Measurements from ENCODE around the gene NPIPB6.
"Not testable (repeated sequence)": the region's sequence is repeated elsewhere in the genome, so short reads cannot be mapped to it uniquely, and the experiment has no call there.

- not testable (repeated sequence) for TF ChIP-seq CTCF (tag by site-specific recombination; IDR thresholded peaks at IDR 0.05); ZNF518A (tag by site-specific recombination; conservative IDR thresholded peaks at IDR 0.05; ENCODE audit: low read depth); ZBTB20 (tag by site-specific recombination; IDR thresholded peaks at IDR 0.05); ZNF621 (tag by site-specific recombination; IDR thresholded peaks at IDR 0.05); SETDB1 (IDR thresholded peaks at IDR 0.05; ENCODE audit: insufficient read length, low read length); ZNF174 (tag by site-specific recombination; IDR thresholded peaks at IDR 0.05); ZNF26 (tag by site-specific recombination; IDR thresholded peaks at IDR 0.05); ZNF776 (tag by site-specific recombination; IDR thresholded peaks at IDR 0.05; ENCODE audit: borderline replicate concordance); ZNF433 (tag by site-specific recombination; IDR thresholded peaks at IDR 0.05; ENCODE audit: low read depth); YY1 (tag by site-specific recombination; IDR thresholded peaks at IDR 0.05); PATZ1 (tag by site-specific recombination; IDR thresholded peaks at IDR 0.05); ZEB2 (tag by site-specific recombination; IDR thresholded peaks at IDR 0.05); PBX3 (CRISPR knock-in tag; IDR thresholded peaks at IDR 0.05); ZNF112 (tag by site-specific recombination; IDR thresholded peaks at IDR 0.05)
Measured at GRCh38 chr16:28338230-28338629, 25.1 kb downstream of the NPIPB6 start.

Measured in HEK293 (cell line).